NT2/D1 (cell line): ENCODE data around the gene ZNF689.

ENCODE experiments used
- YY1 ChIP-seq: IDR thresholded peaks from 2 replicates; pipeline ENCODE4 v1.6.1; 2011; ENCODE audit not compliant: insufficient read length, insufficient read depth
- ZNF274 ChIP-seq: IDR thresholded peaks from 2 replicates; pipeline ENCODE4 v1.6.1; 2011; ENCODE audit warnings: mild to moderate bottlenecking, low read depth, low read length

DNA sequence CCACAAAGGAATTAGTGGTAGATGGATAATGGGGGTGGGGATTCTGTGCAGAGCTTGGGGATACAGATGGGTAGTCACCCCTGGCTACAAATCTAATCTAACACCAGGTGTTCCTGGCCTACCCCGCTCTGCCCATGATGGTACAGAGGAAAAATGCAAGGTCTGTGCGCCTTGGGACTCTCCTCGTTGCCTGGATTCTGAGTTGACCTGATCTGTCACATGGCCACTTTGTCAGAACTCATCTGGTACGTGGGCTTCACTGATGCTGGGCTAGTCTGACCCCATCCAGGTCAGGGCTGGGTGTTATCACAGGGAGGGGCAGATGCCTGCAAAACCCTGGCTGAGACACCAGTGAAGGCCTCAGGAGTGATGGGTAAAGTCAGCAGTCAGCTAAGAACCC lies 57.2 kb downstream of the ZNF689 start:
- TF ChIP-seq ZNF274, result no peak
- no peak for TF ChIP-seq YY1
